Stomach (tissue), 9 donors: ENCODE data around the gene SFI1. TPM values are rescaled to one million over a fixed set of nuclear protein-coding genes. Genes with fewer than 3 reads are reported as not detected.

ENCODE experiments used
- DNase-seq, 2 donors: peaks; one replicate each; pipeline versions ENCODE4 v3.0.0 to v3.0.0-alpha.2; 2013 to 2019
- H3K27ac ChIP-seq, 5 donors: fragments of 200-600 bp in 4 of 5; sonication (generic) in 4 of 5; one replicate each; pipeline ENCODE4 v1.5.1; 2013 to 2019; ENCODE audit warnings: mild to moderate bottlenecking in 1 of 5, moderate library complexity in 1 of 5
- H3K27me3 ChIP-seq, 3 donors: fragments of 200-600 bp; sonication (generic); one replicate each; pipeline ENCODE4 v1.5.1; 2017 to 2019; ENCODE audit warnings: mixed run types in 1 of 3
- H3K36me3 ChIP-seq, 4 donors: fragments of 200-600 bp; sonication (generic); 1 replicate in 3 of 4; 2 replicates in 1 of 4; pipeline ENCODE4 v1.5.1; 2016 to 2019
- H3K4me1 ChIP-seq, 4 donors: fragments of 200-600 bp; sonication (generic); one replicate each; pipeline ENCODE4 v1.5.1; 2016 to 2019
- H3K4me3 ChIP-seq, 4 donors: fragments of 200-600 bp; sonication (generic) in 3 of 4; one replicate each; pipeline ENCODE4 v1.5.1; 2016 to 2019; ENCODE audit warnings: mild to moderate bottlenecking in 1 of 4
- H3K9me3 ChIP-seq, 4 donors: fragments of 200-600 bp; sonication (generic); one replicate each; pipeline ENCODE4 v1.5.1; 2016 to 2019
- CTCF ChIP-seq, 7 experiments: fragments of 450-650 bp in 4 of 7; fragments of 200-600 bp in 3 of 7; sonication (generic) in 3 of 7; IDR thresholded peaks; one replicate each; pipeline ENCODE4 v1.5.1; 2016 to 2019; ENCODE audit warnings: antibody characterized with exemption in 7 of 7, control low read depth in 2 of 7, mild to moderate bottlenecking in 1 of 7
- EP300 ChIP-seq: sonication (generic); formaldehyde crosslinking; IDR thresholded peaks from one replicate; pipeline ENCODE4 v1.6.1; 2017; ENCODE audit warnings: antibody characterized with exemption
- POLR2A ChIP-seq, 4 donors: fragments of 450-650 bp; IDR thresholded peaks; one replicate each; pipeline ENCODE4 v1.6.1; 2016; ENCODE audit warnings: antibody characterized with exemption in 4 of 4, control low read depth in 2 of 4, mild to moderate bottlenecking in 1 of 4, moderate library complexity in 1 of 4
- POLR2AphosphoS5 ChIP-seq, 3 donors: sonication (generic); formaldehyde crosslinking; IDR thresholded peaks; one replicate each; pipeline ENCODE4 v1.6.1; 2016; ENCODE audit warnings: antibody characterized with exemption in 3 of 3
- WGBS, 5 donors: extraction: QIAGEN DNeasy Blood & Tissue Kit in 3 of 5; methylation state at CpG; one replicate each; pipeline versions ENCODE4 v1.1.5 to v1.1.7; 2013 to 2018; 5-methylcytosine and 5-hydroxymethylcytosine counted together
- intact Hi-C: fragments of 100-400 bp; cut with DNase I; formaldehyde crosslinking; loops from one replicate; pipeline ENCODE4 v1.15.1; 2023; ENCODE audit warnings: low total_unique reads
- polyA plus RNA-seq, 3 donors: library from polyadenylated mRNA; stranded (reverse); fragments of 200-250 nt; gene quantifications; one replicate each; pipeline ENCODE4 v1.2.3, GENCODE V29; 2013
- total RNA-seq, 5 donors: library from RNA; depleted of rRNA; stranded (reverse); fragments of >200 nt; gene quantifications; one replicate each; pipeline versions ENCODE4 v1.1.0 to v1.2.3, GENCODE V29; 2014 to 2016
- donor health status: healthy with polysubstance abuse.
- donor health status: Bipolar disorder and iron deficiency.
- donor health status: healthy.

Gene SFI1
- total and polyA plus RNA-seq, 8 donors, result 11.3 to 194 (median 30.1) TPM

- intact Hi-C loops, result no loop called here
- Histone ChIP-seq H3K9me3 (no peaks in the 10 kb centered on the region), H3K36me3 (peaks cover 31 to 68% (median 51%) of the 10 kb centered on the region in 4 donors), H3K4me1 (peaks cover 29 to 58% (median 37%) of the 10 kb centered on the region in 4 donors), H3K27ac (no peak overlapping the region), H3K4me3 (no peak overlapping the region), H3K27me3 (no peaks in the 10 kb centered on the region)
- WGBS, 5 donors, result 90 to 97% (median 96%) methylated on average over 15 to 18 of the region's 18 CpGs
- TF ChIP-seq POLR2A (IDR thresholded peaks at IDR 0.05) (no peak), CTCF (IDR thresholded peaks at IDR 0.05) (no peak), POLR2AphosphoS5 (IDR thresholded peaks at IDR 0.05) (no peak), EP300 (no peak)
- no peak for DNase-seq
These were observed 127.4 kb downstream of the SFI1 start for GRCh38 chr22:31623592-31624304.

GRCh38 chr22:31625257-31625640 is 128.9 kb downstream of the SFI1 start:
- DNase-seq, result no peak
- H3K36me3 ChIP-seq, result peaks cover 16 to 53% (median 36%) of the 10 kb centered on the region in 4 donors
- peak overlapping the region in 3 of 5 donors; percentile 11 to 67 (median 66) for H3K27ac ChIP-seq
- 79 to 87% (median 83%) methylated on average over 4 to 7 of the region's 7 CpGs for WGBS, 5 donors
- no peaks in the 10 kb centered on the region for H3K9me3 ChIP-seq
- TF ChIP-seq CTCF (IDR thresholded peaks at IDR 0.05) (no peak), EP300 (no peak), POLR2A (IDR thresholded peaks at IDR 0.05) (no peak), POLR2AphosphoS5 (IDR thresholded peaks at IDR 0.05) (no peak)
- intact Hi-C loops, result no loop called here
- H3K4me3 ChIP-seq, result peak overlapping the region in 3 of 4 donors; percentile 3 to 27 (median 14)
- no peaks in the 10 kb centered on the region for H3K27me3 ChIP-seq
- H3K4me1 ChIP-seq, result peaks cover 39 to 73% (median 51%) of the 10 kb centered on the region in 4 donors

- Histone ChIP-seq H3K9me3 (no peaks in the 10 kb centered on the region), H3K4me3 (peak overlapping the region in 3 of 4 donors; percentile 3 to 27 (median 14)), H3K27ac (peak overlapping the region; percentile 6 to 67 (median 47)), H3K36me3 (peaks cover 10 to 47% (median 30%) of the 10 kb centered on the region in 4 donors), H3K4me1 (peaks cover 39 to 76% (median 55%) of the 10 kb centered on the region in 4 donors), H3K27me3 (no peaks in the 10 kb centered on the region)
- intact Hi-C loops, result no loop called here
- DNase-seq, result peak; percentile 62 to 87
- TF ChIP-seq POLR2AphosphoS5 (IDR thresholded peaks at IDR 0.05) (no peak), POLR2A (IDR thresholded peaks at IDR 0.05) (no peak), CTCF (IDR thresholded peaks at IDR 0.05) (no peak), EP300 (no peak)
- WGBS, 5 donors, result 25 to 52% (median 32%) methylated on average over 30 to 31 of the region's 31 CpGs
These were observed 129.5 kb downstream of the SFI1 start for GRCh38 chr22:31625661-31626426.

GRCh38 chr22:31626427-31627150 is 130.3 kb downstream of the SFI1 start:
- H3K27me3 ChIP-seq, result no peaks in the 10 kb centered on the region
- H3K4me3 ChIP-seq, result no peak overlapping the region
- H3K27ac ChIP-seq, result peak overlapping the region; percentile 11 to 67 (median 47)
- peak; percentile 45 to 69 for DNase-seq
- no peak for TF ChIP-seq POLR2AphosphoS5 (IDR thresholded peaks at IDR 0.05)
- TF ChIP-seq CTCF (IDR thresholded peaks at IDR 0.05), result no peak
- TF ChIP-seq POLR2A (IDR thresholded peaks at IDR 0.05), result no peak
- no peak for TF ChIP-seq EP300
- 65 to 71% (median 65%) methylated on average over 8 to 15 of the region's 15 CpGs for WGBS, 5 donors
- intact Hi-C loops, result no loop called here
- H3K4me1 ChIP-seq, result peaks cover 46 to 83% (median 63%) of the 10 kb centered on the region in 4 donors
- peaks cover 3 to 40% (median 23%) of the 10 kb centered on the region in 4 donors for H3K36me3 ChIP-seq
- H3K9me3 ChIP-seq, result no peaks in the 10 kb centered on the region
